GM18870 (cell line): ENCODE results near the gene CLDN22.

ENCODE experiments used
- ATAC-seq: cut with Tn5 transposase; IDR thresholded peaks from one replicate; pipeline ENCODE4 v1.9.1; 2021; ENCODE audit warnings: moderate library complexity; ENCODE audit not compliant: unreplicated experiment

CLDN22 gene

GRCh38 chr4:183323295-183323694 lies 3.2 kb upstream of the CLDN22 start:
- no peak for ATAC-seq

DNA sequence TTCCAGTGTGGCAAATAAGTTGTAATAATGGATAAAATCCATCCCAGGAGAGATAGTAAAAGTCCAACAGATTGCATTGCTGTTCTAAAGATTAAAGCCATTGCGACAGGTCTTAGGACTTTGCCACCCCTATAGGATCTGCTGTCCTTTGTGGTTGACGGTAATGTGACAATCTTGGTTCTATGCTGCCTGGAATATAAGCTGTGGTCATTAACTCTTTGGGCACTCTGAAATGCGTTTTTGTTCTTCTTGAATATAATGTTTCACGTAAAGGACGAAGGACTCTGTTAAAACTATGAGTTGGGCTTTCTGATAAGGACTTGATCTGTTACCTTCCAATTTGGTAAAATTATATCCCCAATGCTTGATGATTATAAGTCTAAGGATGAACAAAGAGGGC lies 2.2 kb upstream of the CLDN22 start, which contains the start of gene CLDN24:
CLDN24 (minus strand) TSS at position 101 of the 400 bp plus-strand sequence; CDS start at position 101, 0 bp downstream.
- ATAC-seq, result no peak

- no peak for ATAC-seq
Observed at GRCh38 chr4:183321516-183321915, 1.4 kb upstream of the CLDN22 start.

DNA sequence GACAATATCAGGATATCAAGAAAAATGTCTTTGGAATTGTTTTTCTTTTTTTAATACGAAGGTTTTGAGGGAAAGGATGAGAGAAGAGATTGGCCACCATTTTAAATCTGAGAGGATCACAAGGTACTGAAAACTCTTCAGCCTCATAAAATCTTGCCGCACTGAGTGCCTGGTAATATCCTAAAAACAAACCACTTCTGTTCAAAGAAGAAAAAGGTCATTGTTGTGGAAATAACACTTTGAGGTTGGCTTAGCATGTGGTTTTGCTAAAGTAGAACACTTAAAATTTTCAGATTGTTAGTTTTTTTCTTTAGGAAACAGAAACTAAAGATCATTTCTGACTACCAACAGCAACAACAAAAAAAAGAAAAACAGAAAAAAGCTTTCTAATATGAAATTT lies 1.0 kb upstream of the CLDN22 start:
- no peak for ATAC-seq

DNA sequence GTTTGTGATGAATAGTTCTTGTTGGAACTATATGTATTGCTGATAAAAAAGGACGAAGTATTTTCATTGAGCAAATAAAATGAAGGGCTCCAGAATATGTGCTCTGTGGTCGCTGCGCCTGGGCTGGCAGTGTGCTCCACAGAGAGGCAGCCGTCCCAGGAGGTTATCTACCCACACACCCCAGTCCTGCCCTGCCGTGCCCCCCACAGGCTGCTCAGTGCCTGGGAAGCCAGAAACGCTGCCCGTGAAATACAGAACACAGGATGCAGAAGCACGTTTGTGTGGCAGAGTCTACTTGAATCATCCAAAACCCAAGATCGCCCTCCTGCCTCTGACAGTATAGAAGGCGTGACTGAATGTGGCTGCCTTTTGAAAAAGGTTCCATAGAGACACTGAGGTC lies 1.4 kb downstream of the CLDN22 start:
- ATAC-seq, result no peak

DNA sequence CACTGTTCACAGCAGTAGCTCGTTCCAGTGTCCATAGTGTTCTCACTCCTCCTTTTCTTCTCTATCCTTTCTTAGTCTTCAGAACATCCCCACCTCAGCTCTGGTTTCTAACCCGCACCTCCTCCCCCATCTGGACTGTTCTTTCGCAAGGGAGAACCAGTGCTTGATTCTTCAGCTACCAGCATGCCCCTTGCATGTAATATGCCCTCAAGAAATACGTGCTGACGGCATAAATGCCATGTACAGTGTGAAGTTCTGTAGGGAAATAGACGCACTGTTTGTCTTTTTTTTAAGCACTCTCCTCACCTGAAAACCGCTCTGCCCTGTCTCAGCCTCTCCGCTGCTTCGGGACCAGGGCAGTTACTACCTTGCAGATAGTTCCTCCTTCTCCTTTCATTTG lies 5.3 kb downstream of the CLDN22 start:
- ATAC-seq, result no peak

GRCh38 chr4:183314336-183314735 lies 5.7 kb downstream of the CLDN22 start:
- ATAC-seq, result no peak

DNA sequence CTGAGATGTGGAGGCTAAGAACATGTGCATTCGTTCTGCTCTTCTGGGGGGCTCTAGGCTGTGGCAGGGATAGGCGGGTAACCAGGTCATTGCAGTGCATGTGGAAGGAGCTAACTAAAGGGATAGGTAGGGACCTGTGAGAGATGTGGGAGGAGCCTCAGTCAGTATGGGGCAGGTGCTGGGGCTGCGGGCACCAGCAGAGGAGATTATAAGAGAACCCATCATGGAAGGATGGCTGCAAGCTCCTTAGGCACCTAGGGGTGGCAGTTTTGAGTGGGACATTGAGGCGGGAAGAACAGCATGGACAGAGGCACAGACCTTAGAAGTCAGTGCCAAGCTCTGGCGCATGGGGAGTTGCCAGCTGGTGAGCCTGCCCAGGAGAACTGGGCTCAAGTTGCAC lies 7.2 kb downstream of the CLDN22 start:
- no peak for ATAC-seq

GRCh38 chr4:183306811-183307210 lies 13.3 kb downstream of the CLDN22 start:
- no peak for ATAC-seq

DNA sequence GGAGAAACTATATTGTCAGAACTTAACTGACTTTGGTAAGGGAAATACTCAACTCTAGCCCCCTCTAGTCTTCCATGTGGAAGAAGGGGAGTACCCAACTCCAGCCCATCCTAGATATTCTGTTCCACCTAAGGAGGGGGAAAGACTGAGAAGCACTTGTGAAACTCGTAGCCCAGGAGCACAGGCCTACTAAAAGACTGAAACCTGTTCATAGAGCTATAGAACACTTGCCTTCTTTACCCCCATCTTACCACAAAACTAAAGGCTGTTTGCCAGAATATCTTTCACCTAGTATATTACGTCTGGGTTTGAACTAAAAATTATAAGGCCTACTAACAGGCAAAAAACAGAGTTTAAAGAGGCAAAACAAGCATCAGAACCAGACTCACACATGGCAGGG lies 15.5 kb downstream of the CLDN22 start:
- no peak for ATAC-seq

GRCh38 chr4:183304067-183304466 lies 16.0 kb downstream of the CLDN22 start:
- no peak for ATAC-seq

DNA sequence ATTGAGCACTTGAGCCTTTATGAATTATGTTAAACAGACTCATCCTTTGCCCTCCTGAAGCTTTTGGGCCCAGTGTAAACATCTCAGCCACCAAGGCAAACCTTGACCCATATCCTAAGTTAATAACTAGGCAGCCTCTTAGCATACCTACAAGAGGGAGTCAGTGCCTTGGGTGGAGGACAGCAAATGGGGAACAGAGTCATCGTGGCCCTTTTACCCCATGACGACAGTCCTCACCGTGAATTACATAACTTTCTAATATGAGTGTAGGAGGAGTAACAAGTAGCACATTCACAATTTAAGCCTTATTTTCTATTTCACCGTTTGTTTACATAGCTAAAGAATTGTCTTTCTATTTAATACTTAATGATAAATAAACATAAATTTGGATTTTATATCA lies 16.8 kb downstream of the CLDN22 start:
- ATAC-seq, result no peak

DNA sequence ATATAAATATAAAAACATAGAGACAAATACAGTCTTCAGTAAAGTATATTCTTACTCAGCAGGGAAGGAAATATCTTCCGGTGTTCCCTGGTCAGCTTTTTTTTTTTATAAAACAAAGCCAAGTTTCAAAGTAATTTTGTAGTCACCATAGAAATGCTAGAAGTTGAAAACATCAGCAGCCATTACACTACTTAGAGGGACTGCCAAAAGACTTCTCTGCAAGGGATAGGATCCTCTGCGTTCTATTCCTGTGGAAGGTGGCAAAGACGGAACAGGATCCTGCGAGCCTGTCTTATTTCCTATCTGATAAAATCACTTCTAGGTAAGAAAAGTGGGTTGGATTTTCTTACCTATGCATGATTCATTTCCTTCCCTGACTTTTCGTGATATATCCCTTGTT lies 19.4 kb downstream of the CLDN22 start:
- no peak for ATAC-seq

DNA sequence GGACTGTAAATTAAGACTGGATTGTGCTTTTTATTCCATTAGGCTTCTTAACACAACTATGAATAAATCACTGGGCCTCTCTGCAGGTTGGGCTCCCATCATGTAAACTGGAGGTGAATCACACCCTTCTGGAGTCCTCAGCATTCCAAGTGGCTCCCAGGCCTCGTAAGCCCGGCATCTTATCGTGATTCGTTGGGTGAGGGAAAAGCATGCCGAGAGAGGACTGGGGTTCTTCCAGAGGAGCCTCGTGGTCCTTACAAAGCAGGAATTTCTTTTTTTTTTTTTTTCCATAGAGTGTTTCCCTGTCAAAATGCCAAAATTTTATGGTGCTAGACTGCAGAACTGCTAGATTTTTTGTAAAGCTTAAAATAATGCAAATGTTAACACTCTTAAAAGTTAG lies 20.0 kb downstream of the CLDN22 start:
- ATAC-seq, result no peak

DNA sequence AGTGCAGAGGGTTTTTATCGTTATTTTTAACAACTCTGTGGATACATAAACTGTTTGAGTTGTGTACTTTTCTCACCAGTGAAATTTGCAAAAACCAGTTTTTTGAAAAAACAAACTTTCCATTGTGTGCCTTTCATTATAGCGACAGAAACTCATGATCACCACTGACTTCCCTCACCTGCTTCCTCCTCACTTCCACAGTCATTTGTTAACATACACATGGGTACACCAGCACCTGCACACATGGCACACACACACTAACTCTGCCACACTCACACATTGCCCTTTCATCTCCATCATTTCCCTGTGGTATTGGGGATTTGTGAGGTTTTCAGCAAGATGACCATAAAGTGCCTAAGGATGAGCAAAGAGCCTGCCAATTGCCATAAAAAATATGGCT lies 20.6 kb downstream of the CLDN22 start:
- ATAC-seq, result no peak

DNA sequence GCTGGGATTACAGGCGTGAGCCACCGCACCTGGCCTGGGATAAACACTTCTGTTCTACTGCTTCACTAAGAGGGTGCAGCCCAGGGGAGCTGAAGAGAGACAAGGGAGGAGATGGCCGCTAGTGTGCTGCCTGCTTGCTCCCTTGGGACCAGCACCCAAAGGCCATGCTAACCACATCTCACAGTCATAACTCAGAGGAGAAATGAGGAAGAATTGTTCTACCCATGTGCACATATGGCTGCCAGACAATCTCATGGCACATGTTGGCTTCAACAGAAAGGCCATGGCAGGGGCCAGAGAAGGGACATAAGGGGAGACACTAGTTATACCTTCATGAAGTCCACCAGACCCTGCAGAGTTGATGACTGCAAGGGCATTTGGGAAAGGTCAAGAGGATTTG lies 22.4 kb downstream of the CLDN22 start:
- peak; percentile 77 for ATAC-seq

- ATAC-seq, result no peak
Observed at GRCh38 chr4:183295711-183296110, 24.4 kb downstream of the CLDN22 start.

DNA sequence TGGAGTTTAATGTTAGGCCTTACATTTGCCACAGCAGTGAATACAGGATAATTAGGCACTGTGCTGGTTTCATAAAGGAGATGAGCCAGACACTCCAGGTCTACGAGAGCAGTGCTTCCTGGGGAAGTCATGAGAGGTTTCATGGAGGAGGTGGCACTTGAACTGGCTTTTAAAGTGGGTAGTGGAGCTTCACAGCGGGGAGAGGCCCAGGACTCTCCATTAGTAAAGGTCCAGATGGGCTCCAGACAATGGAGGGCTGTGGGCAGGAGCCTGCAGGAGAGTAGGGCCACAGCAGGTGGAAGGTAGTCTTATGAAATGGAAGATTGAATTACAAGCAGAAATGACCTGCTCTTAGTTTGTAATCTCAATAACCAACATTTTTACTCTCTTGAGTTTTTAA lies 29.0 kb downstream of the CLDN22 start:
- no peak for ATAC-seq

GRCh38 chr4:183289688-183290087 lies 30.4 kb downstream of the CLDN22 start:
- no peak for ATAC-seq

DNA sequence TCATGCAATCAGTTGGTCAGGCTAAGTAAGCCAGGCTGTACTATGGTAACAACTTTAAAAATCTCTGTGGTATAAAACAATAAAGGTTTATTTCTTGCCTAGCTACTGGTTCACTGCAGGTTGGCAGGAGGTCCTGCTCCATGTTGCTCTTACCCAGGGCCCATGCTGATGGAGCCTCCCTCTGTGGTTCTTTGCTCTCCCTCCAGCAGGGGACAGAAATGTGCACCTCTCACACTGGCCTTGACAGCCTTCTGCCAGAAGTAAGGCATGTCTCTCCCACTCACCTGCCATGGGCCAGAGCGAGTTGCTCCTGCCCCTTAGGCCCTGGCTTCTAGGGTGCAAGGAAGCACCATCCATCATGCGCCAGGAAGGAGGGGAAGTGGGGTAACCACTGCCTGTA lies 31.1 kb downstream of the CLDN22 start:
- ATAC-seq, result no peak

- peak; percentile 83 for ATAC-seq
Observed at GRCh38 chr4:183287677-183288076, 32.4 kb downstream of the CLDN22 start.

GRCh38 chr4:183287309-183287659 lies 32.8 kb downstream of the CLDN22 start:
- ATAC-seq, result peak; percentile 79

- ATAC-seq, result peak; percentile 20
Observed at GRCh38 chr4:183286590-183287308, 33.3 kb downstream of the CLDN22 start.
